GM19372 (cell line): ENCODE results near the gene BTRC.
"Not testable (repeated sequence)": the region's sequence is repeated elsewhere in the genome, so short reads cannot be mapped to it uniquely, and the experiment has no call there.

Experiments
- ATAC-seq: cut with Tn5 transposase; IDR thresholded peaks from one replicate; pipeline ENCODE4 v1.9.1; 2021; ENCODE audit warnings: mild to moderate bottlenecking, low read depth, moderate library complexity; ENCODE audit not compliant: unreplicated experiment

BTRC gene

GRCh38 chr10:101385866-101386658, 32.1 kb downstream of the BTRC start:
- no peak for ATAC-seq

- no peak for ATAC-seq
Observed at GRCh38 chr10:101386659-101387259, 32.8 kb downstream of the BTRC start.

DNA sequence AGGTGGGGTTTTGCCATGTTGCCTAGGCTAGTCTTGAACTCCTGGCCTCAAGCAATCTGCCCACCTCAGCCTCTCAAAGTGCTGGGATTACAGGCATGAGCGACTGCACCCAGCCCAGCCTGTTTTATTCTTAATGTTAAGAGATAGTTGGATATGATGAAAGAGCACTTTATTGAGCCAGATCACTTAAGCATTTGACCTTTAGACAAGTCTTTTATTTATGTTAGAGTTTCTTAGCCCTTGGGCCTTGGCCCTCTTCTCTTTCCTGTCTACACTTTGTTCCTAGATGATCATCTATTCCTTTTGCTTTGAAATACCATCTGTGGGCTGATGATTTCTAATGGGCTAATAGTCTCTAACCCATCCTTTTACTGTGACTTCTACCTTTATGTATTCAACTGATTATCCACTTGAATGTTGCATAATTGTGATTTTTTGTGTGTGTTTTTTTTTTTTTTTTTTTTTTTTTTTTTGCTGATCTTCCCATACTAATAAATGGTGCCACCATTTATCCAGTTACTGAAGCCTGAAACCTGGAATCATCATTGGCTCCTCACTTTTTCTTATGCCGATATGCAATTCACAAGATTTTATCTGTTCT, 34.8 kb downstream of the BTRC start:
- ATAC-seq = no peak

DNA sequence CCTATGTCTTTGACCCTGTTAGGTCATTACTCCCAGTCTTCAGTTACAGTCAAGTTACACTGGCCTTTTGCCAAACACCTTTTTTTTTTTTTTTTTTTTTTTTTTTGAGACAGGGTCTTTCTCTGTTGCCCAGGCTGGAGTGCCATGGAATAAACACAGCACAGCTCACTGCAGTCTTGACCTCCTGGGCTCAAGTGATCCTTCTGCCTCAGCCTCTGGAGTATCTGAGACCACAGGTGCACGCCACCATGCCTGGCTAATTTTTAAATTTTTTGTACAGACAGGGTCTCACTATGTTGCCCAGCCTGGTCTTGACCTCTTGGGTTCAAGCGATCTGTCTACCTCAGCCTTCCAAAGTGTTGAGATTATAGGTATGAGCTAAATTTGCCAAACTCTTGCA, 35.6 kb downstream of the BTRC start:
- ATAC-seq = not testable (repeated sequence)

- ATAC-seq = no peak
Observed at GRCh38 chr10:101389986-101390531, 36.1 kb downstream of the BTRC start.

DNA sequence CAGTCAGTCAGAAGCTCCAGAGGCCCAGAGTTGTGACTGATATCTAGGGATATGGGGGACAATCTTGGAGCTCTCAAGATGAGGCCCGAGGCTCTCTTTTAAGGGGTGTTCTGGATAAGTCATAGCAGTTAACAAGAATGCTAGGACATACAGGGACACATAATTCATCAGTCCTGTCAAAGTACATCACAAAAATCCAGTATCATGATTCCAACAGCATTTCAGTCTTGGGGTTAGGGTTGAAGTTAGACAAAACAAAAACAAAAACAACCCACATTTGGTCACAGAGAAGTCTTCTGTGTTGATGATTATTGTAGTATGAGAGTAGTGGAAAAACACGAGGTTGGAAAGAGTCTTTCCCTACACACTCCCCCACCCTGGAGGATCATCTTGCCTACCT, 39.4 kb downstream of the BTRC start:
- ATAC-seq = no peak

DNA sequence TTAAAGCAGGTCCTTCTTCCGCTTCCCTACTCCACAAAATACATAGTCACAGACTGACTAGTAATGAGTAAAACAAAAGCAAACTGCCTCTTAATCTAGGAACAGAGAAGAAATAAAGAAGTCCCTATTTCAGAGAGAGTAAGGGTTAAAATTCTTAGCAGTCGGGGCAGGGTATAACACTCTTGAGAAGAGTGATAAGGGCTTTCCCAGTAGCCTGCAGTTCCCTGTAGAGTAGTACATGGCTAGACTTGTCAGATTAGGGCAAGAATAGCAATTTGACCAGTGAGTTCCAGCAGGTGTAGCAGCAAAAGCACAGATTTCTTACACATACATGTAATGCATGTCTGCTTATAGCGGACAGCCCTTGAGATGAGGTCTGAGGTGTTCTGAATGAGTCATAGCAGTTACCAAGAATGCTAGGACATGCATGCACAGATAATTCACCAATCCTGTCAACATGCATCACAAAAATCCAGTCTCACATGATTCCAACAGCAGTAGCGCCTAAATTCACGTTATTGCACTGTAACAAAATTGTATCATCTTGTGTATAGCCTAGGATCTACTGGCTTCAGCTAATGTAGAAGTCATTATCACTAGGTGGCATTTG, 40.7 kb downstream of the BTRC start:
- no peak for ATAC-seq

DNA sequence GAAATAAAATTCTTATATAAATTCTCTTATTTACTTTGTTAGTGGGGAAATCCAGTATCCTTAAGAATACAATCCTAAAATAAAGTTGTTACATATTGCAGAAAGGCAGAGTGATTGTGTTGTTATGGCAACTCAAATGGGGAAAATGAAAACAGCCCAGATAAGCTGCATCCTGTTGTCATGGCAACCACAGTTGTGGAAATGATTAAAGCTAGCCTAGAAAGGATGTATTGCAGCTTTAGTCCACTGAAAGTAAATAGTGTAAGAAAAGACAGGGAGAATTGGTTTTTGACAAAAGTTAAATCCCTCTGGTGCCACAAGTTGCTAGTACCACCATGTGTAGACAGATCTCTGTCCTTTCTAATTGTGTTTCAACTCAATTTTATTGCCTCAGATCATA, 43.2 kb downstream of the BTRC start:
- ATAC-seq = no peak

DNA sequence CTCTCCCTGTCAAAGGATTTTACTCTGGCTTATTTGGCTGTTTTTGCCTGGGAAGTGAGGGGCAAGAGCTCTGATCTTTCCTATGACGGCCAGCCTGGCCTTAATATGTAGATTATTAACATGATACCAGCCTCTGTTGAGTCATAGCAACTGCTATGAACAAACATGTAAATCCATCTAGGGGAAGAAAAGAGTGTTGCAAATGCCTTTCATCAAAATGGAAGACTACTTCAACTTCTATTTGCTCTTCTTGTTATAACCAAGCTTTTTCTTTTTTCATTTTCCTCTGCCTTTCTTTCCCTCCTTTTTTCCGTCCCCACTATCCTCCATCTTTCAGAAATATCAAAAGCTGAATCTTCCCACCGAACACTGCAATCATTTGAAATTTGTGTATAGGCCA, 46.6 kb downstream of the BTRC start:
- ATAC-seq = no peak

DNA sequence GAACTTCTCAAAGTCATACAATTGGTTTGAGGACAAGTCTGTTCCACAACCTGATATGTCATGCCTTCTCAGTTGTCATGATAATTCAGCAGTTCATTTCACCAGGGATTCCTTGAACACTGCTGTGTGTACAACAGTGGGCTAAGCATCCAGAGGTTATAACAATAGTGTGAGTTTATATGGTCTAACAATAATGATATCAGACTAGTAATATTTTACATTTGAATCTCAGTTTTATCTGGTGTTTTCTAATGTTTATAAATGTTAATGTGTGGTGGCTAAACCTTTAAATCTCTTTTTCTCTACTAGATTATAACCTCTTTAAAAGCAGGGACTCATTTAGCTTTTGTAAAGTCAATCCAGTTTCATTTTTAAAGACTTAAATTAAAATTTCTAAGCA, 48.7 kb downstream of the BTRC start:
- no peak for ATAC-seq

- no peak for ATAC-seq
Observed at GRCh38 chr10:101403161-101403560, 49.2 kb downstream of the BTRC start.

- ATAC-seq = no peak
Observed at GRCh38 chr10:101405001-101405400, 51.0 kb downstream of the BTRC start.

GRCh38 chr10:101411598-101411997, 57.6 kb downstream of the BTRC start:
- no peak for ATAC-seq

DNA sequence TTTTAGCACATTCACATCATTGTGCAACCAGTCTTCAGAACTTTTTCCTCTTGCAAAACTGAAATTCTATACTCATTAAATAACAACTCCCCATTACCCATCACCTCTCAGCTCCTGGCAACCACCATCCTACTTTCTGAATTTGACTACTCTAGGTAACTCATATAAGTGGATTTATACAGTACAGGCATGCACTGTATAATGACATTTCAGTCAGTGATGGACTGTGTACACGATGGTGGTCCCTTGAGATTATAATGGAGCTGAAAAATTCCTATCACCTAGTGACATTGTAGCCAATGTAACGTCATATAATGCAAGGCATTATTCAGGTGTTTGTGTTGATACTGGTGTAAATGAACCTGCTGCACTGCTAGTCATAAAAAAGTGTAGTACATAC, 60.1 kb downstream of the BTRC start:
- ATAC-seq = no peak

GRCh38 chr10:101415884-101416283, 61.9 kb downstream of the BTRC start:
- no peak for ATAC-seq

DNA sequence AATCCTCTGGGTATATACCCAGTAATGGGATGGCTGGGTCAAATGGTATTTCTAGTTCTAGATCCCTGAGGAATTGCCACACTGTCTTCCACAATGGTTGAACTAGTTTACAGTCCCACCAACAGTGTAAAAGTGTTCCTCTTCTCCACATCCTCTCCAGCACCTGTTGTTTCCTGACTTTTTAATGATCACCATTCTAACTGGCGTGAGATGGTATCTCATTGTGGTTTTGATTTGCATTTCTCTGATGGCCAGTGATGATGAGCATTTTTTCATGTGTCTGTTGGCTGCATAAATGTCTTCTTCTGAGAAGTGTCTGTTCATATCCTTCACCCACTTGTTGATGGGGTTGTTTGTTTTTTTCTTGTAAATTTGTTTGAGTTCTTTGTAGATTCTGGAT, 68.0 kb downstream of the BTRC start:
- ATAC-seq = not testable (repeated sequence)

- ATAC-seq = no peak
Observed at GRCh38 chr10:101425535-101425934, 71.6 kb downstream of the BTRC start.

GRCh38 chr10:101428036-101428435, 74.1 kb downstream of the BTRC start:
- ATAC-seq = no peak

DNA sequence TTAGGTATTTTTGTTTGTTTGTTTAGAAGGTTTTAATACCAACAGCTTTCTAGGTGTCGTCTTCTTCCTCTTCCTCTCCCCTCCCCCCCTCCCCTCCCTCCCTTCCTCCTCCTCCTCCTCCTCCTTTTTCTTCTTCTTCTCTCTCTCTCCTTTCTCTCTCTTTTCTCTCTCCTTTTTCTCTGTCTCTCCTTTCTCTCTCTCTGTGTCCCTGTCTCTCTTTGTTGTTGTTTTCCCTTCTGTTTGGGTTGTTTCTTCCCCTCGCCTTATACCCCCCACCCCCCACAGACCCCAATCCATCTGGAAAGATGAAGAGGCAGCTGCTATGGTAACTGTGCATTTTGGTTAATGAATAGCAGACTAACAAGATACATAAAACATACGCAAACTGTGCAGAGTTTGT, 75.5 kb downstream of the BTRC start:
- ATAC-seq = no peak

DNA sequence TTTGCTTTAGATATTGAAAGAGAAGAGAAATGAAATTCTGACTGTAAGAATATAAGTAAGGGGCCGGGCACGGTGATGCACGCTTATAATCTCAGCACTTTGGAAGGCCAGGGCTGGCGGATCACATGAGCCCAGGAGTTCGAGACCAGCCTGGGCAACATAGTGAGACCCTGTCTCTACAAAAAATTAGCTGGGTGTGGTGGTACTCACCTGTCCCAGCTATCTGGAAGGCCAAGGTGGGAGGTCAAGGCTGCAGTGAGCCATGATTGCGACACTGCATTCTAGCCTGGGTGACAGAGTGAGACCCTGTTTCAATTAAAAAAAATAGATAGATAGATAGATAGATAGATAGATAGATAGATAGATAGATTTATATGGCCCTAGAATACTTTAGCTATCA, 82.3 kb downstream of the BTRC start:
- ATAC-seq = no peak

- ATAC-seq = no peak
Observed at GRCh38 chr10:101438881-101439391, 85.0 kb downstream of the BTRC start.
